Spleen (tissue), 11 donors: ENCODE results near the gene RPA4. TPM values are rescaled to one million over a fixed set of nuclear protein-coding genes. Genes with fewer than 3 reads are reported as not detected.
"Not testable (repeated sequence)": the region's sequence is repeated elsewhere in the genome, so short reads cannot be mapped to it uniquely, and the experiment has no call there.

ENCODE experiments used
- DNase-seq: peaks from one replicate; pipeline ENCODE4 v3.0.0-alpha.2; 2020
- H3K27ac ChIP-seq, 8 donors: fragments of 200-600 bp; sonication (generic) in 7 of 8; 1 replicate in 4 of 8; 2 replicates in 4 of 8; pipeline versions ENCODE4 v1.5.0 to v1.8.0; 2016 to 2021; ENCODE audit warnings: inconsistent platforms in 4 of 8, mild to moderate bottlenecking in 4 of 8, moderate library complexity in 1 of 8
- H3K27me3 ChIP-seq, 7 donors: fragments of 200-600 bp; sonication (generic) in 6 of 7; replicated peaks in 1 of 7; 1 replicate in 4 of 7; 2 replicates in 3 of 7; pipeline versions ENCODE4 v1.5.0 to v1.8.0; 2016 to 2021; ENCODE audit warnings: inconsistent platforms in 3 of 7, mild to moderate bottlenecking in 1 of 7
- H3K36me3 ChIP-seq, 6 donors: fragments of 200-600 bp; sonication (generic) in 5 of 6; 1 replicate in 4 of 6; 2 replicates in 2 of 6; pipeline versions ENCODE4 v1.5.0 to v1.8.0; 2016 to 2021; ENCODE audit warnings: inconsistent platforms in 2 of 6
- H3K4me1 ChIP-seq, 6 donors: fragments of 200-600 bp; sonication (generic) in 5 of 6; 1 replicate in 3 of 6; 2 replicates in 3 of 6; pipeline versions ENCODE4 v1.5.0 to v1.8.0; 2016 to 2021; ENCODE audit warnings: inconsistent platforms in 3 of 6
- H3K4me3 ChIP-seq, 8 donors: fragments of 200-600 bp; sonication (generic) in 7 of 8; 1 replicate in 4 of 8; 2 replicates in 4 of 8; pipeline versions ENCODE4 v1.5.0 to v1.8.0; 2016 to 2021; ENCODE audit warnings: inconsistent platforms in 4 of 8, mild to moderate bottlenecking in 4 of 8, moderate library complexity in 2 of 8
- H3K9me3 ChIP-seq, 8 donors: fragments of 200-600 bp; sonication (generic) in 7 of 8; 1 replicate in 4 of 8; 2 replicates in 4 of 8; pipeline versions ENCODE4 v1.5.0 to v1.8.0; 2016 to 2021; ENCODE audit warnings: inconsistent platforms in 4 of 8
- CTCF ChIP-seq, 11 experiments: fragments of 200-600 bp in 7 of 11; fragments of 450-650 bp in 4 of 11; sonication (generic) in 4 of 11; IDR thresholded peaks in 8 of 11; conservative IDR thresholded peaks in 3 of 11; 1 replicate in 7 of 11; 2 replicates in 4 of 11; pipeline versions ENCODE4 v1.4.0 to v1.8.0; 2016 to 2021; ENCODE audit warnings: antibody characterized with exemption in 11 of 11, inconsistent platforms in 4 of 11, mild to moderate bottlenecking in 1 of 11
- POLR2A ChIP-seq, 3 donors: fragments of 450-650 bp; IDR thresholded peaks; one replicate each; pipeline ENCODE4 v1.5.1; 2017; ENCODE audit warnings: antibody characterized with exemption in 3 of 3, mild to moderate bottlenecking in 1 of 3
- POLR2AphosphoS5 ChIP-seq, 3 donors: sonication (generic); formaldehyde crosslinking; IDR thresholded peaks; one replicate each; pipeline ENCODE4 v1.5.1; 2017; ENCODE audit warnings: antibody characterized with exemption in 3 of 3
- WGBS, 5 donors: extraction: QIAGEN DNeasy Blood & Tissue Kit in 3 of 5; methylation state at CpG; one replicate each; pipeline versions ENCODE4 v1.1.5 to v1.1.7; 2013 to 2018; 5-methylcytosine and 5-hydroxymethylcytosine counted together
- intact Hi-C: fragments of 100-400 bp; cut with DNase I; formaldehyde crosslinking; loops from one replicate; pipeline ENCODE4 v1.15.0; 2023; ENCODE audit warnings: low total_unique reads
- polyA plus RNA-seq, 3 donors: library from polyadenylated mRNA; stranded (reverse); fragments of 200-250 nt; gene quantifications; one replicate each; pipeline ENCODE4 v1.2.1, GENCODE V29; 2013
- total RNA-seq, 7 donors: library from RNA; depleted of rRNA in 3 of 7; stranded (reverse); fragments of >200 nt in 3 of 7; fragmentation: NEBNext Ultra II Directional in 4 of 7; extraction: Animal tissue kit (Norgen Biotek cat#: 25700) in 4 of 7; gene quantifications; one replicate each; pipeline versions ENCODE4 v1.1.0 to v1.2.1, GENCODE V29; 2016 to 2021
- donor health status: healthy with polysubstance abuse.
- donor health status: DM: no; HTN: no; CAD: no; lungs with moderate emphysema.
- donor health status: DM: no; HTN: no; CAD: no.
- donor health status: Bipolar disorder and iron deficiency.
- donor health status: healthy.
- donor health status: DM: no; HTN: no; CAD: no.
- donor health status: DM: yes; HTN: yes; CAD: no.

RPA4 gene
- total and polyA plus RNA-seq, 10 donors = 0.06 to 5.9 (median 1.3) TPM

- 68 to 86% (median 81%) methylated on average over 1 of the region's 1 CpG for WGBS, 5 donors
- intact Hi-C loops = no loop called here
- Histone ChIP-seq H3K27ac (no peak overlapping the region), H3K36me3 (no peaks in the 10 kb centered on the region), H3K4me1 (no peaks in the 10 kb centered on the region), H3K27me3 (no peaks in the 10 kb centered on the region), H3K4me3 (no peak overlapping the region), H3K9me3 (no peaks in the 10 kb centered on the region)
- DNase-seq = no peak
- no peak for TF ChIP-seq CTCF (IDR thresholded peaks at IDR 0.05 in 8 of 11, conservative IDR thresholded peaks at IDR 0.05 in 3 of 11)
- TF ChIP-seq POLR2AphosphoS5 (IDR thresholded peaks at IDR 0.05) = no peak
- TF ChIP-seq POLR2A (IDR thresholded peaks at IDR 0.05) = no peak
Measured at GRCh38 chrX:96838537-96838936, 45.2 kb upstream of the RPA4 start.

GRCh38 chrX:96841325-96841724 is 42.4 kb upstream of the RPA4 start:
- H3K36me3 ChIP-seq = no peaks in the 10 kb centered on the region
- no peaks in the 10 kb centered on the region for H3K9me3 ChIP-seq
- H3K4me3 ChIP-seq = no peak overlapping the region
- H3K27ac ChIP-seq = no peak overlapping the region
- H3K27me3 ChIP-seq = no peaks in the 10 kb centered on the region
- H3K4me1 ChIP-seq = no peaks in the 10 kb centered on the region
- WGBS, 5 donors = 76 to 95% (median 86%) methylated on average over 1 of the region's 1 CpG
- intact Hi-C loops = no loop called here
- TF ChIP-seq CTCF (IDR thresholded peaks at IDR 0.05 in 8 of 11, conservative IDR thresholded peaks at IDR 0.05 in 3 of 11) (no peak), POLR2AphosphoS5 (IDR thresholded peaks at IDR 0.05) (no peak), POLR2A (IDR thresholded peaks at IDR 0.05) (no peak)
- DNase-seq = no peak

GRCh38 chrX:96841866-96842265 is 41.8 kb upstream of the RPA4 start:
- H3K9me3 ChIP-seq, H3K36me3 ChIP-seq, intact Hi-C loops, H3K4me3 ChIP-seq, H3K27ac ChIP-seq, H3K4me1 ChIP-seq, H3K27me3 ChIP-seq, DNase-seq: not testable (repeated sequence)
- 62 to 100% (median 94%) methylated on average over 3 of the region's 3 CpGs for WGBS, 5 donors

GRCh38 chrX:96843566-96843965 is 40.1 kb upstream of the RPA4 start:
- TF ChIP-seq POLR2AphosphoS5 (IDR thresholded peaks at IDR 0.05) (no peak), POLR2A (IDR thresholded peaks at IDR 0.05) (no peak), CTCF (IDR thresholded peaks at IDR 0.05 in 8 of 11, conservative IDR thresholded peaks at IDR 0.05 in 3 of 11) (no peak)
- Histone ChIP-seq H3K9me3 (no peaks in the 10 kb centered on the region), H3K27ac (no peak overlapping the region), H3K27me3 (no peaks in the 10 kb centered on the region), H3K36me3 (no peaks in the 10 kb centered on the region), H3K4me1 (no peaks in the 10 kb centered on the region), H3K4me3 (no peak overlapping the region)
- no peak for DNase-seq
- intact Hi-C loops = no loop called here
- WGBS, 5 donors = 52 to 90% (median 83%) methylated on average over 5 of the region's 5 CpGs

GRCh38 chrX:96846841-96847240 is 36.9 kb upstream of the RPA4 start:
- Histone ChIP-seq H3K9me3 (no peaks in the 10 kb centered on the region), H3K27ac (no peak overlapping the region), H3K4me3 (no peak overlapping the region), H3K36me3 (no peaks in the 10 kb centered on the region), H3K4me1 (no peaks in the 10 kb centered on the region), H3K27me3 (no peaks in the 10 kb centered on the region)
- TF ChIP-seq POLR2AphosphoS5 (IDR thresholded peaks at IDR 0.05) (no peak), POLR2A (IDR thresholded peaks at IDR 0.05) (no peak), CTCF (IDR thresholded peaks at IDR 0.05 in 8 of 11, conservative IDR thresholded peaks at IDR 0.05 in 3 of 11) (no peak)
- intact Hi-C loops = no loop called here
- no peak for DNase-seq
- WGBS, 5 donors = 63 to 100% (median 98%) methylated on average over 1 of the region's 1 CpG

GRCh38 chrX:96859422-96859821 is 24.3 kb upstream of the RPA4 start:
- H3K9me3 ChIP-seq, intact Hi-C loops, H3K4me3 ChIP-seq, H3K27ac ChIP-seq, H3K36me3 ChIP-seq, H3K27me3 ChIP-seq, H3K4me1 ChIP-seq, DNase-seq: not testable (repeated sequence)
- WGBS, 5 donors = 96 to 100% (median 99%) methylated on average over 4 of the region's 4 CpGs
